Fibroblast of villous mesenchyme (primary cell): Measurements from ENCODE around the gene FGF18. TPM values are rescaled to one million over a fixed set of nuclear protein-coding genes. Genes with fewer than 3 reads are reported as not detected.
A peak's percentile ranks its signal among the peaks of the same experiment; 100 is the strongest.
"Not testable (repeated sequence)": the region's sequence is repeated elsewhere in the genome, so short reads cannot be mapped to it uniquely, and the experiment has no call there.

Source experiments
- DNase-seq: peaks from one replicate; pipeline ENCODE4 v3.0.0-alpha.2; 2010; ENCODE audit warnings: low read depth
- H3K4me3 ChIP-seq: 2 replicates; pipeline ENCODE4 v1.5.1; 2011; ENCODE audit warnings: low read depth, mild to moderate bottlenecking, low read length
- small RNA-seq: library from RNA; depleted of rRNA; stranded (forward); fragments of <200 nt; gene quantifications from one replicate; pipeline ENCODE3, GENCODE V24; 2012
- total RNA-seq: library from RNA; depleted of rRNA; stranded (reverse); fragments of >200 nt; gene quantifications from 2 replicates; pipeline ENCODE4 v1.2.3, GENCODE V29; 2012
- TF ChIP-seq, protein P1 (sequence below): IDR thresholded peaks from 2 replicates; pipeline ENCODE4 v1.5.1; 2012; ENCODE audit warnings: low read depth, mild to moderate bottlenecking, low read length; ENCODE audit not compliant: insufficient read depth

Gene FGF18
- total RNA-seq, 1 donor: under 0.01 TPM

DNA sequence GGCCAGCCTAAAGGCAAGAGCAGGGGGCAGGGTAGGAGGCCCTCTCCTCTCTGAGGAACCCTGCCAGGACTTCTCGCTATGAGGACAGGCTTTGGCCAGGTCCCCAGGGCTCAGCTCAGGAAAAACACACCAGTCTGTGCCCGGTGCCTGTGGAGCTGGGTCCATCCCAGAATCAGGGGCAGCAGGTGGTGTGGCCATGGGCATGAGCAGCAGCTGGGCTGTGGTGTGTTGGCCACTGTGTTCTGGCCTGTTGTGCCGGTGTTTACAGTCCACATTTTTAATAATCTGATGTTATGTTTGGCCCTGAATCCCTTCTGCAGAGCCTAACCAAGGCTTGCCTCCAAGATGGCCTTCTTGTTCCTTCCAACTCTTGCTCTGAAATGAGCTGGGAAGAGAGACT, 77.0 kb downstream of the FGF18 start:
- no peak overlapping the region for H3K4me3 ChIP-seq
- TF ChIP-seq, protein P1, sequence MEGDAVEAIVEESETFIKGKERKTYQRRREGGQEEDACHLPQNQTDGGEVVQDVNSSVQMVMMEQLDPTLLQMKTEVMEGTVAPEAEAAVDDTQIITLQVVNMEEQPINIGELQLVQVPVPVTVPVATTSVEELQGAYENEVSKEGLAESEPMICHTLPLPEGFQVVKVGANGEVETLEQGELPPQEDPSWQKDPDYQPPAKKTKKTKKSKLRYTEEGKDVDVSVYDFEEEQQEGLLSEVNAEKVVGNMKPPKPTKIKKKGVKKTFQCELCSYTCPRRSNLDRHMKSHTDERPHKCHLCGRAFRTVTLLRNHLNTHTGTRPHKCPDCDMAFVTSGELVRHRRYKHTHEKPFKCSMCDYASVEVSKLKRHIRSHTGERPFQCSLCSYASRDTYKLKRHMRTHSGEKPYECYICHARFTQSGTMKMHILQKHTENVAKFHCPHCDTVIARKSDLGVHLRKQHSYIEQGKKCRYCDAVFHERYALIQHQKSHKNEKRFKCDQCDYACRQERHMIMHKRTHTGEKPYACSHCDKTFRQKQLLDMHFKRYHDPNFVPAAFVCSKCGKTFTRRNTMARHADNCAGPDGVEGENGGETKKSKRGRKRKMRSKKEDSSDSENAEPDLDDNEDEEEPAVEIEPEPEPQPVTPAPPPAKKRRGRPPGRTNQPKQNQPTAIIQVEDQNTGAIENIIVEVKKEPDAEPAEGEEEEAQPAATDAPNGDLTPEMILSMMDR: no peak
- no peak for DNase-seq

DNA sequence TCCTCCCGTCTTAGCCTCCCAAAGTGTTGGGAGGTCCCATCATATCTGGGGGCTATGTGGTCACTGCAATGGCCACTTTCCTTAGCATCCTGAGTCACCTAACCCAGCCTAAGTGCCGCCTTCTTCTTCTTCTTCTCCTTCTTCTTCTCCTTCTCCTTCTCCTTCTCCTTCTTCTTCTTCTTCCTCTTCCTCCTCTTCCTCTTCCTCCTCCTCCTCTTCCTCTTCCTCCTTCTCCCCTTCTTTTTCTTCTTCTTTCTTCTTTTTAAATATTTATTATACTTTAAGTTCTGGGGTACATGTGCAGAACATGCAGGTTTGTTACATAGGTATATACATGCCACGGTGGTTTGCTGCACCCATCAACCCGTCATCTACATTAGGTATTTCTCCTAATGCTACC, 78.0 kb downstream of the FGF18 start:
- not testable (repeated sequence) for DNase-seq, H3K4me3 ChIP-seq

DNA sequence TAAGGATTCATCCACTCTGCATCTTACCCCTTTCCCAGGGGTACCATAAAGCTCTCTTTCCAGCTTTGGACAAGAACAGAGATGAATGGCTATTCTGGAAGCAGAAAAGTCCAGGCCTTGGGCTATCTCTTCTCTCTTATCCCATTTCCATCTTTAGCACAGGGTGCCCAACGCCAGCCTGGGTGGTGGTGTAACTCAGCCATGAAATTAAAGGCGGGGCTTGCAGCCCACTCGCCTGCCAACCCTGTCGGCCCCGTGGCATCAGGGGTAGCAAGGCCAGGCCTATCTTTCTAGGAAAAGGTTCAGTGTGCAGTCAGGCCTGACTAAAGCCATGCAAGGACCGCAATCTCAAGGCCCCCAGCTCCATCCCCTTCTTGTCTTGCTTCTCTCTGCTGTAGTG, 78.7 kb downstream of the FGF18 start:
- no peak for DNase-seq
- TF ChIP-seq, protein P1: no peak
- H3K4me3 ChIP-seq: no peak overlapping the region

DNA sequence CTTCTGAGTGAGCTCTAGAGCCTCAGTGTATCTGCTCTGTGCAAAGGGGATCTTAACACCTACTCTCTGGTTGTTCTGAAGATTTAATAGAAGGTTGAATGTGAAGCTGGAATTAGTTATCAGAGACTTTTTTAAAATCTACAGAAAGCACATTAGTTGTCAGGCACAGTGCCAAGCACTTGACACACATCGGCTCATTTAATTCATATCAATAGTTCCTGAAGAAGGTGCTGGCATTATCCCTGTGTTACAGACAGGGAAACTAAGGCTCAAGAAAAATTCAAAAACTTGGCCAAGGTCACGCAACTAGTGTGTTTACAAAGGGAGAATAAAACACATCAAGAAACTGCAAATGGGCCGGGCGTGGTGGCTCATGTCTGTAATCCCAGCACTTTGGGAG, 80.2 kb downstream of the FGF18 start:
- DNase-seq: no peak
- H3K4me3 ChIP-seq: no peak overlapping the region
- TF ChIP-seq, protein P1: no peak

DNA sequence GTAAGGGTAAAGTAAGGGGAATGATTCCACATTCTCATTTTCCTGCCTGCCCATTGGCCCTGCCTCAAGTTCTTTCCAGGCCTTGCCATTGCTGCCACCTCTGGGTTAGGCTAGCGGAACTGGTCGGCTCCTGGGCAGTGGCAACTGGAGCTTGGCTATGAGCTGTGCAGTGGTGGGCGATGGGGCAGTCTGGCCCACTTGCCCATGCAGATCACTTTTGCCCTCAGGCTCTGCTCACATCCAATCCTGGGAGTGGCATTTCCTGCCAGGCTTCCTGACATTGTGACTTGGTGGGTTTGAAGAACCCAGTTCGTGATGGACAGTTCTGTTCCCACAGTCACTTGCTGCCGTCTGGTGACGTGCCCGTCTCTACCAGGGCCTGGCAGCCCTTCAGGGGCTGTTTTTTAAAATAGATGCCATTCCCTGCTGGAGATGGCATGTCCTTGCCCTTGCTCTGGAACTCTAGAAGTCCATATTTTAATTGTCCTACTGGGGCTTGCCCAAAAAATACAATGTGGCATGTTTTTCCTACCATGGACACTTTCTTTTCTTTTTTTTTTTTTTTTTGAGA, 86.1 kb downstream of the FGF18 start:
- TF ChIP-seq, protein P1: no peak
- no peak for DNase-seq
- no peak overlapping the region for H3K4me3 ChIP-seq

DNA sequence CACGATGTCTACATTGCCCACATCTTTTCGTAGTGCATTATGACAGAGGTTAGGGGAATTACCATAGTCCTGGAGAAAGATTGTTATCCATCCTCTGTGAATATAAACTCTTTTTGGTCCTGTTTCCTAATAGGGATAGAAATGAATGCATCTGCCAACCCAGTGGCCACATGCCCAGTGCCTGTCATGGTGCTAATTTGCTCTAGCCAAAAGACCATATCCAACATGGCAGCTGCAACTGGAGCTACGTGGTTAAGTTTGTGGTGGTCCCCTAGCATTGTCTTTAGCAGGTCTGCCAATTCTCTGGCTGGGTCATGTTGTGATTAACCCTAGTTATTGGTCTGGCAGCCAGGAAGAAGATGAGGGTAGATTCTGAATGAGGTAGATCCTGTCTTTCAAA, 87.5 kb downstream of the FGF18 start:
- TF ChIP-seq, protein P1: no peak
- DNase-seq: no peak
- H3K4me3 ChIP-seq: no peak overlapping the region

Small RNA genes lying within 50 kb of the gene (small RNA-seq; reads per million reads assigned to genes)
- gene MIR3912: 3.4 reads per million, percentile 72 among the genes with 10 or more reads in this experiment

Other genes with a start within 250 kb of the FGF18 start
- gene TLX3, start 110.4 kb upstream of the FGF18 start, total RNA-seq: not detected in 2 replicates
- gene NPM1, start 31.8 kb upstream of the FGF18 start, total RNA-seq: 926 and 1,000 TPM in 2 replicates